ENCODE data around the gene COL1A1.

DNA sequence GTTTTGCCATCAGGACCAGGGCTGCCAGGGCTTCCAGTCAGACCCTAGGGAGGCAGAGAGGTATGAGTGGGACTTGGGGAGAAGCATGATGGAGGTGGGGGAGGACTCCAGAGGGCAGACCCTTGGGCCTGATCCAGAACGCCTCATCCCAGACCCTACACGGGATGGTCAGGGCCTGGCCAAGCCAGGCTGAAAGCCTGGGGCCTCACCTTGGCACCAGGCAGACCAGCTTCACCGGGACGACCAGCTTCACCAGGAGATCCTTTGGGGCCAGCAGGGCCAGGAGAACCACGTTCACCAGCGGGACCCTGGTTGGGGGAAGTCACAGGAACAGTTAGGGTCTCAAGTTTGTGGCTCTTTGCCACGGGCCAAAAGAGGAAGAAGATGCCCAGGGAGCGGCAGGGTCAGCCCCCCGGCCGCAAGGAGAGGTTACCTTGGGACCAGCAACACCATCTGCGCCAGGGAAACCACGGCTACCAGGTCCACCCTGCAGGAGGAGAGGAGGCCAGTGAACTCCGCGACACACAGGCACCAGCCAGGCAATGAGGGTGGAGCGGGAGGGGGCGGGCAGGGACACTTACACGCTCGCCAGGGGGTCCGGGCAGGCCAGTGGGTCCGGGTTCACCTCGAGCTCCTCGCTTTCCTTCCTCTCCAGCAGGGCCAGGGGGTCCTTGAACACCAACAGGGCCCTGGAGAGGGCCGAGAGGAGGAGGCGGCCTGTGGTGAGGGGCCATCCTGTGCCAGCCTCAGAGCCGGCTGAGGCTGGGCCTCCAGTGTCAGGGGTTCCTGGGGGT is 7.1 kb downstream of the COL1A1 start:
- TF ChIP-seq, protein P1, sequence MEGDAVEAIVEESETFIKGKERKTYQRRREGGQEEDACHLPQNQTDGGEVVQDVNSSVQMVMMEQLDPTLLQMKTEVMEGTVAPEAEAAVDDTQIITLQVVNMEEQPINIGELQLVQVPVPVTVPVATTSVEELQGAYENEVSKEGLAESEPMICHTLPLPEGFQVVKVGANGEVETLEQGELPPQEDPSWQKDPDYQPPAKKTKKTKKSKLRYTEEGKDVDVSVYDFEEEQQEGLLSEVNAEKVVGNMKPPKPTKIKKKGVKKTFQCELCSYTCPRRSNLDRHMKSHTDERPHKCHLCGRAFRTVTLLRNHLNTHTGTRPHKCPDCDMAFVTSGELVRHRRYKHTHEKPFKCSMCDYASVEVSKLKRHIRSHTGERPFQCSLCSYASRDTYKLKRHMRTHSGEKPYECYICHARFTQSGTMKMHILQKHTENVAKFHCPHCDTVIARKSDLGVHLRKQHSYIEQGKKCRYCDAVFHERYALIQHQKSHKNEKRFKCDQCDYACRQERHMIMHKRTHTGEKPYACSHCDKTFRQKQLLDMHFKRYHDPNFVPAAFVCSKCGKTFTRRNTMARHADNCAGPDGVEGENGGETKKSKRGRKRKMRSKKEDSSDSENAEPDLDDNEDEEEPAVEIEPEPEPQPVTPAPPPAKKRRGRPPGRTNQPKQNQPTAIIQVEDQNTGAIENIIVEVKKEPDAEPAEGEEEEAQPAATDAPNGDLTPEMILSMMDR (IDR thresholded peaks at IDR 0.05): no peak
- TF ChIP-seq POLR2A (IDR thresholded peaks at IDR 0.05): no peak
